Panc1 (cell line): ENCODE results near the gene ADCY1. TPM values are rescaled to one million over a fixed set of nuclear protein-coding genes. Genes with fewer than 3 reads are reported as not detected.
"Not testable (repeated sequence)": the region's sequence is repeated elsewhere in the genome, so short reads cannot be mapped to it uniquely, and the experiment has no call there.

ENCODE experiments used
- ATAC-seq: fragments of 200-7000 bp; cut with Tn5 transposase; 2 replicates; pipeline ENCODE4 v1.9.1; 2020; ENCODE audit warnings: mild to moderate bottlenecking, moderate library complexity
- BruUV-seq: library from RNA; stranded (reverse); fragments of 400-500 nt; replicated peaks from 2 replicates; lab custom pipeline; 2021; lab: Mats Ljungman, UMichigan
- CTCF ChIA-PET: fragments of 300-600 bp; sonication (Branson Sonifier 250); formaldehyde crosslinking; loops from one replicate; lab custom pipeline; 2022; ENCODE audit warnings: antibody characterized with exemption; lab: Charles Lee
- POLR2A ChIA-PET: fragments of 300-600 bp; sonication (Branson Sonifier 250); formaldehyde crosslinking; loops from one replicate; lab custom pipeline; 2022; ENCODE audit warnings: antibody characterized with exemption; lab: Charles Lee
- DNase-seq: peaks from one replicate; pipeline ENCODE4 v3.0.0-alpha.2; 2010; ENCODE audit warnings: low read depth, low spot score
- H3K27ac ChIP-seq: 2 replicates; pipeline ENCODE4 v1.5.1; 2011; ENCODE audit warnings: mild to moderate bottlenecking, low read length, inconsistent platforms
- H3K27me3 ChIP-seq: fragments of 200-500 bp; sonication (Bioruptor generic); 2 replicates; pipeline ENCODE4 v1.6.0; 2014; ENCODE audit warnings: low read length, inconsistent platforms; ENCODE audit not compliant: control insufficient read depth, insufficient read depth
- H3K36me3 ChIP-seq: fragments of 200-500 bp; sonication (Bioruptor generic); 2 replicates; pipeline ENCODE4 v1.5.1; 2014; ENCODE audit warnings: inconsistent platforms, mild to moderate bottlenecking, low read length, moderate library complexity; ENCODE audit not compliant: control insufficient read depth, insufficient read depth
- H3K4me1 ChIP-seq: 2 replicates; pipeline ENCODE4 v1.5.1; 2011; ENCODE audit warnings: inconsistent platforms, mild to moderate bottlenecking, low read length, moderate library complexity; ENCODE audit not compliant: control insufficient read depth, insufficient read depth
- H3K4me3 ChIP-seq, 2 experiments: 2 replicates each; pipeline ENCODE4 v1.5.1; 2011 to 2012; ENCODE audit warnings: low read depth in 2 of 2, low read length in 2 of 2, mild to moderate bottlenecking in 2 of 2, inconsistent platforms in 1 of 2, moderate library complexity in 1 of 2
- H3K9me3 ChIP-seq: fragments of 200-500 bp; sonication (Bioruptor generic); 2 replicates; pipeline ENCODE4 v1.5.1; 2014; ENCODE audit warnings: low read depth, mild to moderate bottlenecking, inconsistent platforms, low read length, moderate library complexity; ENCODE audit not compliant: control insufficient read depth, insufficient read depth
- in situ Hi-C: cut with HindIII; loops from 2 replicates; pipeline ENCODE4 v1.10.0; 2016; ENCODE audit warnings: low sequenced_read_pairs, low pct_unique_long_range_greater_than_20kb
- intact Hi-C: fragments of 100-400 bp; cut with micrococcal nuclease; formaldehyde crosslinking; loops from one replicate; pipeline ENCODE4 v1.10.0; 2022; ENCODE audit not compliant: unreplicated experiment
- total RNA-seq: library from RNA; stranded (reverse); gene quantifications from one replicate; pipeline ENCODE4 v1.2.1, GENCODE V29; 2021; ENCODE audit not compliant: unreplicated experiment
- TF ChIP-seq, protein P1 (sequence below): fragments of 450-650 bp; IDR thresholded peaks from 2 replicates; pipeline ENCODE4 v1.5.1; 2017; ENCODE audit warnings: mild to moderate bottlenecking

Gene ADCY1
- total RNA-seq, 1 experiment from 2014 or later, result 2.1 TPM

- TF ChIP-seq, protein P1, sequence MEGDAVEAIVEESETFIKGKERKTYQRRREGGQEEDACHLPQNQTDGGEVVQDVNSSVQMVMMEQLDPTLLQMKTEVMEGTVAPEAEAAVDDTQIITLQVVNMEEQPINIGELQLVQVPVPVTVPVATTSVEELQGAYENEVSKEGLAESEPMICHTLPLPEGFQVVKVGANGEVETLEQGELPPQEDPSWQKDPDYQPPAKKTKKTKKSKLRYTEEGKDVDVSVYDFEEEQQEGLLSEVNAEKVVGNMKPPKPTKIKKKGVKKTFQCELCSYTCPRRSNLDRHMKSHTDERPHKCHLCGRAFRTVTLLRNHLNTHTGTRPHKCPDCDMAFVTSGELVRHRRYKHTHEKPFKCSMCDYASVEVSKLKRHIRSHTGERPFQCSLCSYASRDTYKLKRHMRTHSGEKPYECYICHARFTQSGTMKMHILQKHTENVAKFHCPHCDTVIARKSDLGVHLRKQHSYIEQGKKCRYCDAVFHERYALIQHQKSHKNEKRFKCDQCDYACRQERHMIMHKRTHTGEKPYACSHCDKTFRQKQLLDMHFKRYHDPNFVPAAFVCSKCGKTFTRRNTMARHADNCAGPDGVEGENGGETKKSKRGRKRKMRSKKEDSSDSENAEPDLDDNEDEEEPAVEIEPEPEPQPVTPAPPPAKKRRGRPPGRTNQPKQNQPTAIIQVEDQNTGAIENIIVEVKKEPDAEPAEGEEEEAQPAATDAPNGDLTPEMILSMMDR, result peak; percentile 27; the same call in 1 of the 2 replicates
- CTCF ChIA-PET, H3K4me1 ChIP-seq, H3K9me3 ChIP-seq, H3K4me3 ChIP-seq, H3K27me3 ChIP-seq, DNase-seq, H3K36me3 ChIP-seq, POLR2A ChIA-PET, ATAC-seq, in situ Hi-C loops, H3K27ac ChIP-seq, BruUV-seq: not testable (repeated sequence)
- intact Hi-C loops, result loop anchor here (10.0 kb wide), 1 partner anchor 98 kb away; no protein-coding TSS in a partner anchor
These were observed 182.6 kb downstream of the ADCY1 start for GRCh38 chr7:45756757-45757156.

- DNase-seq, H3K27me3 ChIP-seq, H3K4me1 ChIP-seq, CTCF ChIA-PET, H3K4me3 ChIP-seq, H3K27ac ChIP-seq, ATAC-seq, in situ Hi-C loops, H3K36me3 ChIP-seq, POLR2A ChIA-PET, BruUV-seq, H3K9me3 ChIP-seq: not testable (repeated sequence)
- intact Hi-C loops, result loop anchor here (10.0 kb wide), 1 partner anchor 95 kb away; no protein-coding TSS in a partner anchor
These were observed 185.3 kb downstream of the ADCY1 start for GRCh38 chr7:45759464-45759863.

GRCh38 chr7:45761545-45762205 is 187.5 kb downstream of the ADCY1 start:
- H3K4me1 ChIP-seq, BruUV-seq, DNase-seq, H3K27ac ChIP-seq, ATAC-seq, CTCF ChIA-PET, POLR2A ChIA-PET, H3K9me3 ChIP-seq, H3K27me3 ChIP-seq, H3K36me3 ChIP-seq, H3K4me3 ChIP-seq, in situ Hi-C loops, intact Hi-C loops: not testable (repeated sequence)

- in situ Hi-C loops, BruUV-seq, CTCF ChIA-PET, DNase-seq, H3K27ac ChIP-seq, H3K4me1 ChIP-seq, H3K27me3 ChIP-seq, H3K4me3 ChIP-seq, POLR2A ChIA-PET, ATAC-seq, H3K36me3 ChIP-seq, intact Hi-C loops, H3K9me3 ChIP-seq: not testable (repeated sequence)
These were observed 188.2 kb downstream of the ADCY1 start for GRCh38 chr7:45762225-45762994.
